Keratinocyte (primary cell): ENCODE results near the gene SH3PXD2A. TPM values are rescaled to one million over a fixed set of nuclear protein-coding genes. Genes with fewer than 3 reads are reported as not detected.

Experiments used
- DNase-seq: peaks from one replicate; pipeline ENCODE4 v3.0.0-alpha.2; 2011; ENCODE audit warnings: low read depth, missing footprints, low spot score
- FAIRE-seq: peaks from 2 replicates; lab custom pipeline; 2011; peaks lifted over from hg19 to GRCh38; lab: Jason Lieb, UNC
- H2AFZ ChIP-seq: 2 replicates; pipeline ENCODE4 v1.6.0; 2012; ENCODE audit warnings: low read length, control low read depth, inconsistent platforms; ENCODE audit not compliant: control insufficient read depth
- H3K27ac ChIP-seq: 2 replicates; pipeline ENCODE4 v1.5.1; 2011; ENCODE audit warnings: low read length; ENCODE audit not compliant: control insufficient read depth, insufficient read depth
- H3K27me3 ChIP-seq: 3 replicates; pipeline ENCODE4 v1.6.0; 2011; ENCODE audit warnings: low read length; ENCODE audit not compliant: control insufficient read depth, insufficient read depth; ENCODE audit errors: extremely low read depth
- H3K36me3 ChIP-seq, 2 experiments: 2 replicates in 1 of 2; 3 replicates in 1 of 2; pipeline ENCODE4 v1.5.1; 2011; ENCODE audit warnings: low read length in 2 of 2, mild to moderate bottlenecking in 1 of 2; ENCODE audit not compliant: control insufficient read depth in 2 of 2, insufficient read depth in 2 of 2; ENCODE audit errors: extremely low read depth in 1 of 2
- H3K4me1 ChIP-seq: 3 replicates; pipeline ENCODE4 v1.5.1; 2011; ENCODE audit warnings: low read length; ENCODE audit not compliant: control insufficient read depth, insufficient read depth; ENCODE audit errors: extremely low read depth
- H3K4me2 ChIP-seq: 3 replicates; pipeline ENCODE4 v1.6.0; 2011; ENCODE audit warnings: low read depth, low read length; ENCODE audit not compliant: control insufficient read depth, insufficient read depth; ENCODE audit errors: extremely low read depth
- H3K4me3 ChIP-seq, 3 experiments: fragments of 200-600 bp in 1 of 3; sonication (generic) in 1 of 3; 2 replicates in 2 of 3; 3 replicates in 1 of 3; pipeline ENCODE4 v1.5.1; 2011 to 2016; ENCODE audit warnings: low read length in 3 of 3, mild to moderate bottlenecking in 3 of 3, control low read depth in 2 of 3, inconsistent platforms in 1 of 3, low read depth in 1 of 3, mixed read lengths in 1 of 3, mixed run types in 1 of 3, moderate library complexity in 1 of 3; ENCODE audit not compliant: control insufficient read depth in 2 of 3, insufficient read depth in 2 of 3; ENCODE audit errors: extremely low read depth in 1 of 3
- H3K79me2 ChIP-seq: 2 replicates; pipeline ENCODE4 v1.6.0; 2012; ENCODE audit warnings: low read length; ENCODE audit not compliant: control insufficient read depth, insufficient read depth
- H3K9ac ChIP-seq: 3 replicates; pipeline ENCODE4 v1.6.0; 2011; ENCODE audit warnings: low read length; ENCODE audit not compliant: control insufficient read depth, insufficient read depth; ENCODE audit errors: extremely low read depth
- H3K9me1 ChIP-seq: 3 replicates; pipeline ENCODE4 v1.6.0; 2011; ENCODE audit warnings: low read length; ENCODE audit not compliant: control insufficient read depth, insufficient read depth; ENCODE audit errors: extremely low read depth
- H3K9me3 ChIP-seq: 2 replicates; pipeline ENCODE4 v1.5.1; 2012; ENCODE audit warnings: low read depth, low read length; ENCODE audit not compliant: control insufficient read depth
- H4K20me1 ChIP-seq: 3 replicates; pipeline ENCODE4 v1.6.0; 2011; ENCODE audit warnings: low read length; ENCODE audit not compliant: control insufficient read depth, insufficient read depth; ENCODE audit errors: extremely low read depth
- CTCF ChIP-seq, 3 experiments: IDR thresholded peaks in 1 of 3; conservative IDR thresholded peaks in 1 of 3; optimal IDR thresholded peaks in 1 of 3; 2 replicates in 2 of 3; 3 replicates in 1 of 3; pipeline versions ENCODE3 to v1.5.1; 2011; ENCODE audit warnings: low read length in 3 of 3, mild to moderate bottlenecking in 3 of 3, moderate library complexity in 2 of 3, control low read depth in 1 of 3, inconsistent platforms in 1 of 3; ENCODE audit not compliant: insufficient read depth in 2 of 3; ENCODE audit errors: extremely low read depth in 1 of 3
- EZH2 ChIP-seq: IDR thresholded peaks from one replicate; pipeline ENCODE4 v1.6.1; 2012; ENCODE audit warnings: inconsistent platforms, mild to moderate bottlenecking, low read length, moderate library complexity
- dilution Hi-C: fragments of 300-500 bp; cut with MboI; formaldehyde crosslinking; loops from one replicate; pipeline ENCODE4 v1.7.0; 2020; ENCODE audit warnings: low sequenced_read_pairs; ENCODE audit not compliant: extremely low pct_ligation_motif_present
- polyA plus RNA-seq, 5 experiments: library from polyadenylated mRNA; depleted of rRNA in 3 of 5; stranded (reverse) in 3 of 5; stranded (forward) in 1 of 5; unstranded in 1 of 5; fragments of >200 nt; gene quantifications; 1 replicate in 1 of 5; 2 replicates in 3 of 5; 3 replicates in 1 of 5; pipeline versions ENCODE4 v1.2.1 to v1.2.3, GENCODE V29; 2011 to 2012; ENCODE audit warnings: missing spikeins in 2 of 5, low read depth in 1 of 5, low replicate concordance in 1 of 5

SH3PXD2A gene
- polyA plus RNA-seq, 1 donor (not counting 4 experiments of a cell fraction or from before 2014, with no cell fraction given): 33.9 TPM

- H3K36me3 ChIP-seq: peaks cover 50 to 71% of the 10 kb centered on the region in 2 experiments
- no peak overlapping the region for H3K4me3 ChIP-seq
- no peak overlapping the region for H2AFZ ChIP-seq
- no peak overlapping the region for H3K27ac ChIP-seq
- H3K4me1 ChIP-seq: no peaks in the 10 kb centered on the region
- TF ChIP-seq CTCF (optimal IDR thresholded peaks at IDR 0.05 in 1 of 3, IDR thresholded peaks at IDR 0.05 in 1 of 3, conservative IDR thresholded peaks at IDR 0.05 in 1 of 3; ENCODE audit: extremely low read depth in 1 of 3, insufficient read depth in 2 of 3, low read length in 3 of 3): no peak
- no peak for TF ChIP-seq EZH2
- FAIRE-seq (no peak), DNase-seq (no peak)
- dilution Hi-C loops: no loop called here
- peaks cover 3% of the 10 kb centered on the region for H3K9me1 ChIP-seq
- H3K27me3 ChIP-seq: no peaks in the 10 kb centered on the region
- H3K4me2 ChIP-seq: no peak overlapping the region
- H3K79me2 ChIP-seq: peaks cover 70% of the 10 kb centered on the region
- H4K20me1 ChIP-seq: no peaks in the 10 kb centered on the region
- H3K9me3 ChIP-seq: no peaks in the 10 kb centered on the region
- H3K9ac ChIP-seq: no peak overlapping the region
Observed at GRCh38 chr10:103727546-103727963, 127.8 kb downstream of the SH3PXD2A start.

GRCh38 chr10:103726637-103727036 is 128.7 kb downstream of the SH3PXD2A start:
- no peaks in the 10 kb centered on the region for H3K4me1 ChIP-seq
- FAIRE-seq (peak; percentile 51), DNase-seq (no peak)
- peaks cover 66% of the 10 kb centered on the region for H3K79me2 ChIP-seq
- H4K20me1 ChIP-seq: no peaks in the 10 kb centered on the region
- no peak overlapping the region for H3K27ac ChIP-seq
- H3K4me3 ChIP-seq: no peak overlapping the region
- peaks cover 49 to 69% of the 10 kb centered on the region in 2 experiments for H3K36me3 ChIP-seq
- H3K9me3 ChIP-seq: no peaks in the 10 kb centered on the region
- TF ChIP-seq CTCF (optimal IDR thresholded peaks at IDR 0.05 in 1 of 3, IDR thresholded peaks at IDR 0.05 in 1 of 3, conservative IDR thresholded peaks at IDR 0.05 in 1 of 3; ENCODE audit: extremely low read depth in 1 of 3, insufficient read depth in 2 of 3, low read length in 3 of 3) (no peak), EZH2 (no peak)
- peaks cover 3% of the 10 kb centered on the region for H3K9me1 ChIP-seq
- dilution Hi-C loops: no loop called here
- H3K9ac ChIP-seq: no peak overlapping the region
- no peak overlapping the region for H3K4me2 ChIP-seq
- no peaks in the 10 kb centered on the region for H3K27me3 ChIP-seq
- H2AFZ ChIP-seq: no peak overlapping the region
